NCI-H1417 treated with DMSO at 0.1 percent for 48 hours (cell line): ENCODE data around the gene ORAI2.

ENCODE experiments used
- DNase-seq: peaks from one replicate; lab custom pipeline; 2025; lab: John Stamatoyannopoulos, UW

The ORAI2 gene

DNA sequence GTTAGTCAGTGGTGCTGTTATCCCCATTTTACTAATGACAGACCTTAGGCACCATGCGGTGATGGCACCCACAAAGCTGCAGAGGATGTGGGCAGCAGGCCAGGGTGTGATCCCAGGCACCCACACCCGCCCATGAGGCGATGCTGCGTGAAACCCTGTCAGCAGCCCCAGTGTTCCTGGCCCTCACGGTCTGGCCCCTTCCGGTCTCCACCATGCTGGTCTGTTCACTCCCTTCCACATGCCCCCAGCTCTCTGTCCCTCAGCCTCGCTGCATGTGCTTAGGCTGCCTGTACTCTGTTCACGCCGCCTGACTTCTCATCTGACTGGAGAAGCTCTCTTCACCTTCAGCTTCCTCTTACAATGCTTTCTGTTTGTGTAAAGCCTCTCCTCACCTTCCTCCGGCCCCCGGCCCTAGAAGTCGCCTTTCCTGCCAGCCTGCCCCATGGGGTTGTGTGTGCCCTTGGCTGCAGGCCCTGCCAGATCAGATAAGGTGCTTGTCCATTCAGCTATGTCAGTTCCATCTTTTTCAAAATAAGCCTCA, 17.6 kb upstream of the ORAI2 start:
- no peak for DNase-seq

DNA sequence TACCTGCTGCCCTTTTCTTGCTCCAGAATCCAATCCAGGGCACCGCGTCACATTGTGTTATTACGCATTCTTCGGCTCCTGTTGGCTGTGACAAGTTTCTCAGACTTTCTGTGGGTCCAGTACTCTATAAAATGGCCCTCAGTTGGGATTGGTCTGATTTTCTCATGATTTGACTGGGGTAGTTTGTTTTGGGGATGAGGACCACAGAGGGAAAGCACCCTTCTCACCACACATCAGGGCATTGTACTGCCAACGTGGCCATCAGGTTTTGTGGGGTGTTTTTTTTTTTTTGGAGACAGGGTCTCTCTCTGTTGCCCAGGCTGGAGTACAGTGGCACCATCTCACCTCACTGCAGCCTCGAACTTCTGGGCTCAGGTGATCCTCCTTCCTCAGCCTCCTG, 17.0 kb upstream of the ORAI2 start:
- DNase-seq: no peak

- DNase-seq: no peak
Measured at GRCh38 chr7:102417105-102417504, 16.3 kb upstream of the ORAI2 start.

DNA sequence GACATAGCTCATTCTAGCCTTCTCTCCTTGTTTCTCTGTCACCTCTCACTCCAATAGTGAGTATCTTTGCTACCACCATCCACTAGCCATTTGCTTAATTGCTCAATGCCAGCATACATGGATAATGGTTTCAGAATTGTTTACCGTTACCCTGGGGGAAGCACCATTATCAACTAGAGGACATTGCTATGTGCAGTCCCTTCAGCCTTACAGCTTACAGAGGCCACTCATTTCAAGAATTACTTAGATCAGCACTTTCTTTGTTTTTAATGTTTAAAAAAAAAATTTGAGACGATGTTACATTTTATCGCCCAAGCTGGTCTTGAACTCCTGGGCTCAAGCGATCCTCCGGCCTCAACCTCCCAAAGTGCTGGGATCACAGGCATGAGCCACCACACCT, 14.8 kb upstream of the ORAI2 start:
- no peak for DNase-seq

GRCh38 chr7:102421706-102422240, 11.6 kb upstream of the ORAI2 start:
- DNase-seq: no peak

DNA sequence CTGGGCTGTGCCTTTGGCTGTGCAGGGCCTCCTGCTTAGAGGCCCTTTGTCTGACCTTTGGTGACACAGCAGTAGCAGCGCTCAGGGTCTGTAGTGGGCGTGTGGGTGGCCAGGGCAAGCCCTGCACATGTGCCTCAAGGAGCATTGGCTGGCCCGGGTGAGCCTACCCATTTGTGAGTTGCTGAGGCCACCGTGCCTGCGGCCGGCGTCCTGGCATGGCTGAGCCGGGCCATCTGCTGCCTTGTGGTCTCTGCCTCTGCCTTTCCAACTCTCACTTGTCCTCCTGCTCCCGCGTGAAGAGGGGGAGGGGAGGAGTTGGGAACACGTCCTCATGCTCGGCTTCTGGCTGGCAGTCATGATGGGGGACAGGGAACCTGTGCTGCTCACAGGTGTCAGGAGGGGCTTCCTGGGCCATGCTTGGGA, 9.2 kb upstream of the ORAI2 start:
- DNase-seq: no peak

GRCh38 chr7:102424787-102425218, 8.6 kb upstream of the ORAI2 start:
- no peak for DNase-seq

- no peak for DNase-seq
Measured at GRCh38 chr7:102425639-102426267, 7.6 kb upstream of the ORAI2 start.

DNA sequence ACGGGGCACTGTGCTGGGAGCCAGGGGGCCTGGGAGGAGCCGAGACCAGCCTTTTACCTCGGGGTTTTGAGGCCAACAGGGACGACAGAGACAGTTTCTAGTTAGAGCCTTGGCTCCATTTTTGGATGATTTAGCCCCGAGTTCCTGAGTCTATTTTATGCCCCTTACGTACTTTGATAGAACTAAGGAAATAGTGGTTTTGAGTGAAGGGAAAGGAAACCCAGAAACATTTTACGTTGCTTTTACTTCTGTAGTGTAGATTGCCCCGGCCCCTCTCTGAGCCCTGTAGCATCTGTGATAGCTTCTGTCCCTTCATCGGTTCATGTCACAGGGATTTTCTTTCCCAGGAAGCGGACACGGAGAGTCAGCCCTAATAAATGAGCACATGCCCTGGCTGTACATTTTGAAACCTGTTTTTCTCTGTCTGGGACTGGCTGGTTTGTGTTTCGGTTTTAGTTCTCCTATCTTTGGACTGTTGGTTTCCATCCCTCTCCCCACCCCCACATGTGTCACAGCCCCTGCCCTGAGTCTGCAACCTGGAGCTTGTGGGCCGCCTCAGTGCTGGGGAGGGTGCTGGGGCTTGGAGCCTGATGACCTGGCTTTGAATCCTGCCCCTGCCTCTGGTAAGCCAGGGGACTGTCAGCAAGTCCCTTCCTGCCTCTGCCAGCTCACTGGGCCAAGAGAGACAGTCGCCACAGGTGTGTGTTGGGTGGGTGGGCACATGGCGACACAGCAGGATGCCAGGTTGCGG, 6.9 kb upstream of the ORAI2 start:
- no peak for DNase-seq

- no peak for DNase-seq
Measured at GRCh38 chr7:102427019-102427405, 6.4 kb upstream of the ORAI2 start.

- DNase-seq: no peak
Measured at GRCh38 chr7:102429141-102429899, 4.1 kb upstream of the ORAI2 start.

DNA sequence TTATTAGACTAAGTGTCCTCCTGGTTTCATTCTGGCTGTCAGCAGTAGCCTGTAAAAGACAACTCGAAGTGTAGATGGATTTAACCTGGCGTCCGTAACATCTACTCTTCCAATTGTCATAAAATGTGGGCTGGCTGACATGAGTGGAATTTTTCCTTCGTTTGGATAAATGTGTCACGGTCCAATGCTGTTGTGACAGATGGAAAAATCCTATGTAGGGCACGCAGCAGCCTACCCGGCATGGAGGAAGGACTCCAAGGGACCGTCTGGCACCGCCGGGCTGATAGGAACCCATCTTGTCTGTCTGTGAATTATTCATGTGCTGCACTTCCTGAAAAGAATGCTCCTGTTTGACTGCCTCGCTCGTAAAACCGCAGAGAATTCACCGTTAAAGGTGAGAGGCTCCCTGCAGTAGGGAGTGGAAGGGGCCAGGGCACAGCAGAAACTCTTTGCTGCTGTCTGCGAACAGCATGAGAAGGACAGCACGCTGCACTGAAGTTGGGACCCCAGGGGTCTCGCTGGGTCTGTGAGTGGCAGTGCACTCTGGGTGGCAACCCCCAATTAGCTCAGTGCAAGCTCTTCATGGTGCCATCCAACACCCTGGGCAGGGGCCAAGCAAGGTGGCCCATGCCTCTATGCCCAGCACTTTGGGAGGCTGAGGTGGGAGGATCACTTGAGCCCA, 1.6 kb upstream of the ORAI2 start:
- DNase-seq: no peak

DNA sequence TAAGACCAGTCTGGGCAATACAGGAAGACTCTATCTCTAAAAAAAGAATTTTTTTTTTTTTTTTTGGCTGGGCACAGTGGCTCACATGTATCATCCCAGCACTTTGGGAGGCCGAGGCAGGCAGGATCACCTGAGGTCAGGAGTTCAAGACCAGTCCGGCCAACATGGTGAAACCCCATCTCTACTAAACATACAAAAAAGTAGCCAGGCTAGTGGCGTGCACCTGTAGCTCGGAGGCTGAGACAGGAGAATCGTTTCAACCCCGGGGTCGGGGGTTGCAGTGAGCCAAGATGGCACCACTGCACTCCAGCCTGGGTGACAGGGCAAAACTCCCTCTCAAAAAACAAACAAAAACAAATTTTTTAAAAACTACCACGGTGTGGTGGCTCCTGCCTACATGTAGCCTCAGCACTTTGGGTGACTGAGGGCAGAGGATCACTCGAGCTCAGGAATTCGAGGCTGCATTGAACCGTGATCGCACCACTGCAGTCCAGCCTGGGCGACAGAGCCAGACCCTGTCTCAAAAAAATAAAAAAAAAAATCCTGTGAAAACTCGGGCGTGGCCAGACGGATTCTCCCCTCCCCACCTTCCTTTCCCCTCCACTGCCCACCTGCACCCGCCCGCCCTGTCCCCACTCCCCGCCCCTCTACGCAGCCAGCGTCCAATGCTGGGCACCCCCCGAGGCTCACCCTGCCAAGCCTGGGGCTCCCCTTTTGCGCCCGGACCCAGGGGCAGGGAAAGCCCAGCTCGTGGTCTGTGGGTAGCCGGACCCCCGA, 745 bp upstream of the ORAI2 start:
- no peak for DNase-seq

DNA sequence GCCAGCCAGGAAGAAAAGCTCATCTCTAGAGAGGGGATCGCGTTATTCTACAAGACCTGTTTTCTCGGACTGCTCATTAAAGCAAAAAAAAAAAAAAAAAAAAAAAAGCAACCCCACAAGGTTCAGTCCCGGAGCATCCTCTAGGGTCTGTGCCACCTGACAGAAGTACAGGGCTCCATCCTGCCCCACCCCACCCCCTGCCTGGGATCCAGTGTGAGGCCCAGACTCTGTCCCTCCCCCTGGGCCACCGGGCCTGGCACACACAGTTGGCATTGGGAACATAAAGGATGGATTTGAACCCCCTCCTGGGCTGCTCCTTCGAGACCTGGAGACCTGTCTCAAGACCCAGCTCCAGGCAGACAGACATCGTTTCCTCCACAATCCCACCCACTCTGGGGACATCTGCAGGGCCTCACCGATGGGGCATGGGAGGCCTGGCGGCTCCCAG, 688 bp downstream of the ORAI2 start:
- DNase-seq: no peak

- no peak for DNase-seq
Measured at GRCh38 chr7:102436118-102436517, 2.7 kb downstream of the ORAI2 start.

DNA sequence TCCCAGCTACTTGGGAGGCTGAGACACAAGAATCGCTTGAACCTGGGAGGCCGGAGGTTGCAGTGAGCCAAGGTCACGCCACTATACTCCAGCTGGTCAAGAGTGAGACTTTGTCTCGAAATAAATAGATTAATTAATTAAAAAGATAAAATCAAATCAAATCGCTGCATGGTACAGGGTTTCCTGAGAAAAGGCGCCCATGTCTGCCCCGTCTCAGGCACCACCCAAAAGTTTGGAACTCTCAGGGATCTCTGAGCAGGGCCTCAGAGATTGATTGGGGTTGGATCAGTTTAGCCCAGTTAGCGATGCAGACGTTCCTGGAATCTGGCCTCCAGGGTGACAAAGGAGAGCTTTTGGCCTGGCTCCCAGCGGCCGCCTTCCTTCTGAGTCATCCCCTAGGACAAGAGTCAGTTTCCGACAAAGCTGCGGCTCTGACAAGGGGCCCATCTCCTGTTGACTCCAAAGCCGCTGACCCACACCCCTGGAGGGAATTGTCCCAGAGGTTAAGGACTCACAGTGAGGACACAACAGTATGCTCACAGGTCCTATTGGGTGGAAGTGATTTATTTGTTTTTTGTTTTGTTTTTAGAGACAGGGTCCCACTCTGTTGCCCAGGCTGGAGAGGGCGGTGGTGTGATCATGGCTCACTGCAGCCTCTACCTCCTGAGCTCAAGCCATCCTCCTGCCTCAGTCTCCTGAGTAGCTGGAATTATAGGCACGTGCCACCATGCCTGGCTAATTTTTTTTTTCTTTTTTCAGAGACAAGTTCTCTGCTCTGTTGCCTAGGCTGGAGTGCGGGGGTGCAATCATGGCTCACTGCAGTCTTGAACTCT, 6.8 kb downstream of the ORAI2 start:
- DNase-seq: no peak

DNA sequence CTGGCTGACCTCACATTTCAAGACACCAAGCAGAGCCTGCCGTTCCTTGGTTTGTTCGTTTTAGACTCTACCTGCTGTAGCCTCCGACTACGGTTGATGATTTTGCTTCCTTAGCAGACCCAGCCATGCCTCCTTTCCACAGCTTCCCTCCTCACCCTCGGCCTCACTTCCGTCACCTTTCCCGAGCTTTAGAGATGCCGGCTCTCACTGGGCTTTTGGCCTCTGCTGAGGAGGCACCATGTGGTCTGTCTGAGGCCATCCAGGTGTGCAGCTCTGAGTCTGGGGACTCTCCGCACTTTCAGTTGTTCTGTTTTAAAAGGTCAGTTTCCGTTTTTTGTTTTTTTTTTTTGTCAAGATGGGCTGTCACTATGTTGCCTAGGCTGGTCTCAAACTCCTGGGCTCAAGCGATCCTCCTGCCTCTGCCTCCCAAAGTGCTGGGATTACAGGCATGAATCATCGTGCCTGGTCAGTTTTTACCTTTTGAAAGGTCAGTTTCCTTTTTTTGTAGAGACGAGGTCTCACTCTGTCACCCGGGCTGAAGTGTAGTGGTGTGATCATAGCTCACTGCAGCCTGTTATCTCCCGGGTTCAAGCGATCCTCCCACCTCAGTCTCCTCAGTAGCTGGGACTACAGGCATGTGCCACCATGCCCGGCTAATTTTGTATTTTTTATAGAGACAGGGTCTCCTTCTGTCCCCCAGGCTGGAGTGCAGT, 11.7 kb downstream of the ORAI2 start:
- DNase-seq: no peak

- DNase-seq: no peak
Measured at GRCh38 chr7:102445674-102446071, 12.3 kb downstream of the ORAI2 start.

DNA sequence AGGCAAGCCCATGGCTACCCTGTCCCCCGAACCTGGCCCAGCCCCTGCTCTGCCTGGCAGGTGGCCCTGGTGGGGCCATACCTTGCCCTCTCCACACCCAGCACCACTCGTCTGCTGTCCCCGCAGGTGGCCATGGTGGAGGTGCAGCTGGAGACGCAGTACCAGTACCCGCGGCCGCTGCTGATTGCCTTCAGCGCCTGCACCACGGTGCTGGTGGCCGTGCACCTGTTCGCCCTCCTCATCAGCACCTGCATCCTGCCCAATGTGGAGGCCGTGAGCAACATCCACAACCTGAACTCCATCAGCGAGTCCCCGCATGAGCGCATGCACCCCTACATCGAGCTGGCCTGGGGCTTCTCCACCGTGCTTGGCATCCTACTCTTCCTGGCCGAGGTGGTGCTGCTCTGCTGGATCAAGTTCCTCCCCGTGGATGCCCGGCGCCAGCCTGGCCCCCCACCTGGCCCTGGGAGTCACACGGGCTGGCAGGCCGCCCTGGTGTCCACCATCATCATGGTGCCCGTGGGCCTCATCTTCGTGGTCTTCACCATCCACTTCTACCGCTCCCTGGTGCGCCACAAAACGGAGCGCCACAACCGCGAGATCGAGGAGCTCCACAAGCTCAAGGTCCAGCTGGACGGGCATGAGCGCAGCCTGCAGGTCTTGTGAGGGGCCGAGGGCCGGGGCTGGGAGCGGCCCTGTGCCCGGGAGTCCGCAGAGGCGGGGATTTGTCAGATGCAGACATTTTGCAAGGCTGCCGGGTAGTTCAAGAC, 13.2 kb downstream of the ORAI2 start:
- no peak for DNase-seq
